Activated T-cell treated with anti-CD3 and anti-CD28 coated beads for 48 hours (primary cell): ENCODE data around the gene DHPS.
A peak's percentile ranks its signal among the peaks of the same experiment; 100 is the strongest.
"Not testable (repeated sequence)": the region's sequence is repeated elsewhere in the genome, so short reads cannot be mapped to it uniquely, and the experiment has no call there.

ENCODE experiments used
- DNase-seq: peaks from one replicate; pipeline ENCODE4 v3.0.0-alpha.2; 2020; ENCODE audit warnings: low read depth

DHPS gene

GRCh38 chr19:12681074-12681987 is at the start of gene DHPS:
Gene DHPS, minus strand, starts transcription at chr19:12681880. Its CDS starts 114 bp downstream, at chr19:12681766.
- peak; percentile 82 for DNase-seq

DNA sequence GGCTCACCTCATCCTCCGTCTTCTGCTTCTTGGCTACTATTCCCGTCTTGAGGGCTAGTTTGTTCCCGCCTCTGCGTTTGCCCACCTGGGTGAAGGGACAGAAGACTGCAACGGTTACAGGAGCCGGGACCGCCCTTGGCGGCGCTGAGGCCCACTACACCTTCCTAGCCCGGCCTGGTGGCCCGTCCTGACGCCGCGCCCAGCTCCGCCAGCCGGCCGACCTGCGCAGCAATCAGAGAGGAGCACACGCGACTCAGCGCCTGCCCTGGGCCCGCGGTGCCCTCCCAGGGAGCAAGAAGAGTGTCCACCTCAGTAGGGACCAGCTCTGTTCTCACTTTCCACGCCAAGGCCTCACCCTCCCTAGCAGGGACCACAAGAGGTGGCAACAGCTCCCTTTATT is 49.7 kb upstream of the DHPS start:
- DNase-seq = no peak

- DNase-seq = no peak
Measured at GRCh38 chr19:12730064-12730463, 48.4 kb upstream of the DHPS start.

DNA sequence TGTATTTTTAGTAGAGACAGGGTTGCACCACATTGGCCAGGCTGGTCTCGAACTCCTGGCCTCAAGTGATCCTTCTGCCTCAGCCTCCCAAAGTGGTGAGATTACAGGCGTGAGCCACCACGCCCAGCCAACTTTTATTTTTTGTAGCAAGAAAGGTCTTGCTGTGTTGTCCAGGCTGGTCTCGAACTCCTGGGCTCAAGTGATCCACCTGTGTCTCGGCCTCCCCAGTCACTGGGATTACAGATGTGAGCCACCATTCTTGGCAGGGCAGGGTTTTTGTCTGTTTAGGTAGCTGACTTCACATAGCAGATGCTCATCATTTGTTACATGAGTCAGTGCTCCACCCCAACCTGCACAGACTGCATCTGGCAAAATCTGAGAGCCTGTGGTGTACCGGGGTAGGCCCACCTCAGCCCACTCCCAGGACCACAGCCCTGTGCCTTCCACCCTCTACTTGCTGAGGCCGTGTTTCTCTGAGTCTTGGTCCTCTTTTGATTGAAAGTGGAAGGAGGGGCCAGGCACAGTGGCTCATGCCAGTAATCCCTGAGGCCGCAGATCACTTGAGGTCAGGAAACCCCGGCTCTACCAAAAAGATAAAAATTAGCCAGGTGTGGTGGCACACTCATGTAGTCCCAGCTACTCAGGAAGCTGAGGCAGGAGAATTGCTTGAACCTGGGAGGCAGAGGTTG is 46.2 kb upstream of the DHPS start:
- DNase-seq = no peak

DNA sequence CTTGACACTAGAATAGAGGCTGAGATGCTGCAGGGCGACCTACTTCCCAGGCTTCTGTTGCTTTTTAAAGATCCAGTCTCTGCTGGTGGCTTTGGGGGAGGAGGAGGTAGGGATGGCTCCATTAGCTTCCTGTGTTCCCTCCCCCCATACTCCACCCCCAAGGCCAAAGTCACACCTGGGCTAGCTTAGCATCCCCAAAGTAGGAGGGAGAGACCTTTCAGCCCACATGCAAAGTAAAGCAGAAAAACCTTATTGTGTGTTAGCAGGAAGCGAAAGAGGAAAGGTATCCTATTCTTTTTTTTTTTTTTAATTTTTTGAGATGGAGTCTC is 45.3 kb upstream of the DHPS start:
- no peak for DNase-seq

DNA sequence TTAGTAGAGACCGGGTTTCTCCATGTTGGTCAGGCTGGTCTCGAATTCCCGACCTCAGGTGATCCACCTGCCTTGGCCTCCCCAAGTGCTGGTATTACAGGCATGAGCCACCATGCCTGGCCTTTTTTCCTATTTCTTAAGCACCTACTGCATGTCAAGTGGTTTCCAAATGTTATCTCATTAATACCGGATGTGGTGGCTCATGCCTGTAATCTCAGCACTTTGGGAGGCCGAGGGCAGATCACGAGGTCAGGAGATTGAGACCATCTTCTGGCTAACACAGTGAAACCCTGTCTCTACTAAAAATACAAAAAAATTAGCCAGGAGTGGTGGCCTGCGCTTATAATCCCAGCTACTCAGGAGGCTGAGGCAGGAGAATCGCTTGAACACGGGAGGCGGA is 43.9 kb upstream of the DHPS start:
- DNase-seq = not testable (repeated sequence)

DNA sequence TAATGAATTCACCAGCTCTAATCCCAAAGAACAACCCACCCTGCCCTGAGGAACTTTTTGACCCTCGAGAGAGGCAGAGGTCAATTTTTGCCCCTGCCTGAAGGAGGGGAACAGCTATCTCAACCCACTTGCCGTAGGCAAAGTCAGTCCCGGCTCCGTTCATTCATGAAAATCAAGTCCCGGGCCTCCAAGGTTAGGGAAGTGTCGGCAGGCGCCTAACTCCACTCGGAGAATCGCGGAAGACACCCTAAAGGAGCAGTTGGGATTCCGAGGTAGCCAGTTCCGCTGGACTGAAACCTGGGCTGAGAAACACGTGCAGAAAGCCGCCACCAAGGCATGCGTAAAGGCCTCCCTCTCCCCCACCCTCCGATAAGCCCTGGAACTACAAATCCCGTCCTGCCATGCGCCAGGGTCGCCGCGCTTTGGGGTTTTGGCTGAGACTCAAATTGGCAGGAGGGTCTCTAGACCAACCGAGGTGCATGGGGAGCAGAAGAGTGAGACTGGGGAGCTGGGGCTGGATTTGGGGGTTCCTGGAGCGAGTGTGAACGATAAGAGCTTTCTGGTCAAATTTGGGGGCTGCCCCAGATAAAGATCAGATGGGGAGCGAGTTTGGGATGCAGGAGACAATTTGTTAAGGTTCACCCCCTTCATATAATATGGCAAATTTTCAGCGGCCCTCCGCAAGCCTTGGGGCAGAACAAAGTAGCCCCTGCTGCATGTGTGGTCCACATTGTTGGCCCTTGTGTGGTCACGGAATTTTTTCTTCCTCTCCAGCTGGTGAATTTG is 42.2 kb upstream of the DHPS start, which contains the start of gene TNPO2:
Gene TNPO2 (minus strand): TSS at position 292 of the 786 bp plus-strand sequence. CDS start 2,955 bp downstream, outside the sequence.
- DNase-seq = peak; percentile 69

DNA sequence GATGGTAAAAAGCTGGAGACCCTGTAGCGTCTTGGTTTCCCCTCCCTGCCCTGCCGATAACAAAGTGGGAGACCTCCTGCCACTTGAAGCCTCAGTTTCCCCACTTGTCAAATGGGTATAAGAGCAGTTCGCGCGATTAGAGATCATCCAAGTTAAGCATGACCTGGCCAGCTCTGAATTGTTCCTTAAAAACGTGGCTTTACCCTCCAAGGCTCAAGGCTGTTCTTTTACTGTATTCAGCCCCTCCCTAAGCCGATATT is 41.6 kb upstream of the DHPS start:
- no peak for DNase-seq

- DNase-seq = peak; percentile 85
Measured at GRCh38 chr19:12722566-12723380, 41.1 kb upstream of the DHPS start.

DNA sequence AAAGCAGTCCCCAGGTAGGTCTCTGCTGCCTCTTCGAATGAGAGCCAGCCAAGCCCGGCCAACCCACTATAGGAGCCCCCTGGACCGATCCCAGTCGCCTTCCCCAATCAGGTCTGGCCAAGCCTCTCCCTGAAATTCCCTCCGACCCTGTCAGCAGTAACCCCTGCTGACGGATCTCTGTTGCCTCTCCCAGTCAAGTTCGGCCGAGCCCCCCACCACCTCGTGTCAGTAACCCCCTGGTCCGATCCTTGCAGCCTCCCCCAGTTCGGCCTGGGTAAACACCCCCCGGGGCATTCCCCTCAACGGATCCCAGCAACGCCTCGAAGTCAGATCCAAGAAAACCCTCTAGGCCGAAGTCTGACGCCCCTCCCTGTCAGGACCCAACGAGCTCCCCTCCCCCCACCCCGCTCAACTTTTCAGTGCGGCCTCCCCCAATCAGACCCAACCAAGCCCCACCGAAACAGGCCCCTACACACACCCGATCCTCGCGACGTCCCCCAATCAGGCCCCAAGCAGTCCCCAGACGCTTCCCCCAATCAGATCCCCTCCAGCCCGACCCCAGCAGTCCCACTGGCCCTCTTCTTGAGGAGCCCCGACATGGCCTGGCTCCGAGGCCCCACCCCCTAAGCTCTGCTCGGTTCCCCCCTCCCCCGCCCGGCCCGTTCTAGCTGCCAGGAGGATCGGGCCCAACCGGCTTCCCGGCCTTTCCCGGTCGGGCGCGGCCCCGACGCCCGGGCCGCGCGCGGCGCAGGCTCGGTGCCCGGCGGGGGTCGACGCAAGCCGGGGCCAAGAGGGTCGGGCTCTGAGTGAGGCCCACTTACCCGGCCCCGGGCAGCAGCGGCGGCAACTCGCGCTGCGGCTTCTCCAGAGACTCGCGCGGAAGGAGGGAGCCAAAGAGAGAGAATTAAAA is 40.2 kb upstream of the DHPS start:
- peak; percentile 51 for DNase-seq

GRCh38 chr19:12720851-12721655 is 39.4 kb upstream of the DHPS start:
- no peak for DNase-seq

DNA sequence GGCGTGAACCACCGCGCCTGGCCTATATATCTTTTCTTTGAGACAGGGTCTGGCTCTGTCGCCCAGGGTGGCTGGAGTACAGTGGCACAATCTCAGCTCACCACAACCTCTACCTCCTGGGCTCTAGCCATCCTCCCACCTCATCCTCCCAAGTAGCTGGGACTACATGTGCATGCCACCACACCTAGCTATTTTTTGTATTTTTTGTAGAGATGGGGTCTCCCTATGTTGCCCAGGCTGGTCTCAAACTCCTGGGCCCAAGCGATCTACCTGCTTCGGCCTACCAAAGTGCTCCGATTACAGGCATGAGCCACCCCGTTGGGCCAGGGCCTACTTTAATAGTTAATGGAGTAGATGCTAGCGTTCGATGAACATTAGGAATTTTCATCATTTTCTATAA is 38.6 kb upstream of the DHPS start:
- no peak for DNase-seq

GRCh38 chr19:12715929-12716328 is 34.2 kb upstream of the DHPS start:
- no peak for DNase-seq

DNA sequence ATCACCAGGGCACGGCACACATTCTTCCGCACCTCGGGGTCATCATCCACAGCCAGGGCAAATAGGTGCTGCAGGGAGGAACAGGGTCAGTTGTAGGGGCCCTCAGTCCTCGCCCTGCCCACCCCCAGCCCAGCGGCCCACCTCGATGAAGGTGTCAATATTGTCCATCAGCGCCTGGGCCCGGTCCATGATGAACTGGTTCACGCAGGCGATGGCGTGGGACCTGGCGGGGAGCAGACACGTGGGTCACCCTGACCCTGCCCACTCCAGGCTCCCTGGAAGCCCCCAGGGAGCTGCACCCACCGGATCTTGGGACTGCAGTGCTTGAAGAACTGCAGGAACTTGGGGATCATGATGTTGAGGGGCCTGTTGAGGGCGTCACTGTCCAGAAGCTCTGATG is 33.4 kb upstream of the DHPS start:
- no peak for DNase-seq

- not testable (repeated sequence) for DNase-seq
Measured at GRCh38 chr19:12713304-12713703, 31.6 kb upstream of the DHPS start.

- not testable (repeated sequence) for DNase-seq
Measured at GRCh38 chr19:12712077-12712476, 30.4 kb upstream of the DHPS start.

DNA sequence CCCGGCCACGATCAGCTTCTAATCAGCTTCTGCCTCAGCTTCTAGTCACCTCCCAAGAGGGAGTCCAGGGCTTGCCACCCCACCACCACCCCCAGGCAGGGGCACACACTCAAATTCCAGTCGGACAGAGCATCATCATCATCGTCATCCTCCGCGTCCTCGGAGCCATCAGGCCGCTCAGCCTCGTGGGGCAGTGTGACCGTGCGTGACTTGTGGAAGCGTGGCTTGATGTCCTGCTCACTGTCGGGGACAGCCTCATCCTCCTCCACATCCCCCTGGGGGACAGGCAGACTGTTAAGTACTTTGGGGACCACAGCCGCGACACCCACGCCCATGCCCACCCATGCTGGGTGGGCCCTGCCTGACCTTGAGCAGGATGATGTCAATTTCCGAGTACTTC is 29.5 kb upstream of the DHPS start:
- no peak for DNase-seq

GRCh38 chr19:12708641-12709040 is 27.0 kb upstream of the DHPS start:
- no peak for DNase-seq

DNA sequence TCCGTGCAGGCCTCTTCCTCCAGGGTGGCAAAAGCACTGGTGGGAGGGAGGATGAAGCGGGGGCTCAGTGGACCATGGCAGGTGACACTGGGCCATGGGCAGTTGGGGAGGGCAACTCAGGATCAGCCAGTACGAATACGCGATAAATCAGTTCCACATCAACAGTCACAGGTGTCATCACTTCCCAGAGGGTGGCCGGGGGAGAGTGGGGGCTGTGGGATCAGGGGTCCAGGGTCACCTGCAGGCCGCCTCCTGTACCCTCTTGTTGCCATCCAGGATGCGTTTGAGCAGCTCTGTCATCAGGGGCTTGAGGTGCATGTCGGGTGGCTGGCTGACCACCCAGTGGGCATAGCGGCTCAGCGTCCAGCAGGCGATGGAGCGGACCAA is 24.6 kb upstream of the DHPS start:
- DNase-seq = no peak
